GM12872 (cell line): Measurements from ENCODE around the gene CFAP73.

Source experiments
- CTCF ChIP-seq: IDR thresholded peaks from 3 replicates; pipeline ENCODE4 v1.5.1; 2011; ENCODE audit warnings: low read depth, mild to moderate bottlenecking, low read length, moderate library complexity; ENCODE audit not compliant: insufficient read depth

Gene CFAP73

DNA sequence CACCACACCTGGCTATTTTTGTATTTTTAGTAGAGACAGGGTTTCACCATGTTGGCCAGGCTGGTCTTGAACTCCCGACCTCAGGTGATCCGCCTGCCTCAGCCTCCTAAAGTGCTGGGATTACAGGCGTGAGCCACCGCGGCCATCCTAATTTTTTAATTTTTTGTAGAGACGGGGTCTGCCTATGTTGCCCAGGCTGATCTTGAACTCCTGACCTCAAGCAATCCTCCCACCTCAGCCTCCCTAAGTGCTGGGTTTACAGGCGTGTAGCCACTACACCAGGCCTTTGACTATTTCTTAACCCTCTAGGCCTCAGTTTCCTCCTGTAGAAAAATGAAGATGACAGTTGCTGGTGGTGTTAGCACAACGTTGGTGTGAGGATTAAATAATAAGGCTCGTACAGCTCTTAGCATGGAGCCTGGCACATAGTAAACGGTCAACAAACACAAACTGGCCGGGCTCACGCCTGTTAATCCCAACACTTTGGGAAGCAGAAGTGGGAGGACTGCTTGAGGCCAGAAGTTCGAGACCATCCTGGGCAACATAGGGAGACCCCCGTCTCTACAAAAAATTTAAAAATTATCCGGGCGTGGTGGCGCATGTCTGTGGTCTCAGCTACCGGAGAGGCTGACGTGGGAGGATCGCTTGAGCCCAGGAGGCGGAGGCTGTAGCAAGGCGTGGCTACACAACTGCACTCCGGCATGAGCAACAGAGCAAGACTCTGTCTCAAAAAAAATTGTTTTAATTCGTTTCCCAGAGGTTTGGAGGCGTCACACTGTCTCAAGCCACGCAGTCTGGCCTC is 34.8 kb downstream of the CFAP73 start:
- no peak for TF ChIP-seq CTCF

DNA sequence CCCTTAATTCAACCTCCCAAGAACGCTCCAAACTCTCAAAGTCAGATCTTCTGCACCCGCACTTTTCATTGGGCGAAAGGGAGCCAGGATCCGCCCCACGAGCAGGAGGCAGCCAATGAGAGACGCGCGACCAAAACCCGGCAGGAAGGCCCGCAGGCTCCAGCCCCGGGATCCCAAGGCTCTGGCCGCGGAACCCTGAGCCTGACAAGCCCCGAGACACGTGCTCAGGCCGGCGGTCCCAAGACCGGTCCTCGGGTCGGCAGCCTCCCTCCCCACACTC is 35.3 kb downstream of the CFAP73 start:
- TF ChIP-seq CTCF = no peak

DNA sequence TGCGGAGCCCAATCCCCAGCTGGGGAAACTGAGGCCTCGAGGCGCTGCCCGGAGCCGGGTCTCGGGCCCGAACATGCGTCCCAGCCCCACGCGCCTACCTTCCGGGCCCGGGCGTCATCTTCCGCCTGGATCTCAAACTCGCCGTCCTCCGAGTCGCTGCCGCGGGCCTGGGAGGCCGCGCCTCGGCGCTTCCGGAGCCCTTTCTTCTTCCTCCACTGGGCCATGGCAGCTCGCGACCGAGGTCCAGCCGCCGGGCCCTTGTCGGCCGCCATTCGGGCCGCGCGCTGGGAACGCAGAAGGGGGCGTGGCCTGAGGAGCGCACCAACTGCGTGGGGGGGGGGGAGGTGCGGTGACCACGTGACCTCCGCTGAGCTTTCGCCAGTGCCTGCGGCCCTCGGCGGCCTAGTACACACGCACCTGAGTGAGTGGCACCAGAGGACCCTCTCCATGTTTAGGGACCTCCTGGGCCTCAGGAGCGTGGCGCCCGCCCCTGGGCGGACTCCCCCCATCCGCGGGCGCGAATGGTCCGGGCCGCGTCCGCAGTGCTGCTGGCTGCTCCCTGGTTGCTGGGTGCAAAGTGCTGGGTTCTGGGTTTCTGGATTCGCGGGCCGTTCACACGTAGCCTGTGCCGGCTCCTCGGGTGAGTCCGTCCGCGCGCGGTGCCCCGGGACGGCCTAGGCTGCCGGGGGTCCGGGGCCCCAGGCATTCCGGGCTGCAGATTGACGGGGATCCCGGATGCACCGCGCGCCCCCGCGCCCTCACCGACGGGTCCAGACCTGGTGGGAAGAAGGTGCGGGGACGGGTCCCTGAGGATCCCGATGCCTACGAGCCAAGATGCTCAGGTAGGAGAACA is 35.9 kb downstream of the CFAP73 start, which contains the start of the genes DDX54 and RITA1:
Gene DDX54 (minus strand): TSS at position 299 of the 853 bp plus-strand sequence. CDS start 27 bp downstream, at position 272.
Gene RITA1 (plus strand): TSS at position 542 of the 853 bp plus-strand sequence. CDS start 1,026 bp downstream, outside the sequence.
- no peak for TF ChIP-seq CTCF

DNA sequence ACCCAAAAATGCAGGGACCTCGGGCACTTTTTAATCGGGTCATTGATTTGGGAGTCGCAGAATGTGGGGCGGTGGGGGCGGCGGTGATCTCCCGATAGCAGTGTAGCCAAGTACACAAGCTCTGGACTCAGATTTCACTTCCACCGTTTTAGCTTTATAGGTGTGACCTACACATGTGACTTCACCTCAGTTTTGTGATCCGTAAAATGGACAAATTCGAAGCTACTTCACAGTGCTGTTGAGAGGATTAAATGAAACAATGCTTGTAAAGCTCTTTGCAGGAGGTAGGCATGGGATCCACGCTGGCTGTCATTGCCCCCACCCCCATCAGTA is 36.5 kb downstream of the CFAP73 start:
- TF ChIP-seq CTCF = no peak

- TF ChIP-seq CTCF = no peak
These were observed 37.3 kb downstream of the CFAP73 start for GRCh38 chr12:113186666-113187325.

DNA sequence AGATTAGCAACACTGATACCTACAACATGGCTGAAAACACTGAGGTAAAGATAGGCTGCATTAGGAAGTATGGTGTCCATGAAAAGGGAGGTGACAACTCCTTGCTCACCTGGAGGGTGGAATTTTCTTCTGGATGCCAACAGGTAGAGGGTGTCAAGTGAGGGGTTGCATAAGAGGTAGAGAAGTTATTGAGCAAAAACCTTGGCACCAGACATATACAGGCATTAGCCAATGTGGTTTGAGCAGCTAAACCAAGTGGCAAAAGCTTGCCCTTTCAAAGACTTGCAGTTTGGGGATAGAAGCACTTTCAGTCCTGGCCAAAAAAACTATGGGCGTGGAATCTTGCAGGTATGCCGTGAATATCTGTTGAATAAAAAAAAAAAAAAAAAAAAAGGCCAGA is 39.8 kb downstream of the CFAP73 start:
- TF ChIP-seq CTCF = no peak

- no peak for TF ChIP-seq CTCF
These were observed 41.2 kb downstream of the CFAP73 start for GRCh38 chr12:113190761-113191160.
